ENCODE measurements around the gene FOXO3. TPM values are rescaled to one million over a fixed set of nuclear protein-coding genes. Genes with fewer than 3 reads are reported as not detected.

The FOXO3 gene
- total RNA-seq, 2 donors from 2014 or later, result 16.4 to 20.3 TPM

GRCh38 chr6:108723594-108723993, 162.9 kb downstream of the FOXO3 start:
- Histone ChIP-seq H3K4me1 (ENCODE audit: control insufficient read depth, insufficient read depth, low read length) (no peaks in the 10 kb centered on the region), H3K27ac (ENCODE audit: low read depth, low read length) (no peak overlapping the region), H3K4me3 (ENCODE audit: low read length) (no peak overlapping the region), H3K27me3 (ENCODE audit: control insufficient read depth, insufficient read depth, low read length, poor library complexity, severe bottlenecking) (no peaks in the 10 kb centered on the region), H3K9me3 (ENCODE audit: control insufficient read depth, low read length) (no peaks in the 10 kb centered on the region), H3K9ac (ENCODE audit: extremely low read depth, low read length, poor library complexity, severe bottlenecking) (no peak overlapping the region), H3K36me3 (ENCODE audit: control insufficient read depth, insufficient read depth, low read length) (no peaks in the 10 kb centered on the region)
- peaks cover 18% of the 10 kb centered on the region for H3K27me3 Mint-ChIP-seq (ENCODE audit: insufficient read depth)
- H3K36me3 Mint-ChIP-seq (ENCODE audit: low read depth), result no peaks in the 10 kb centered on the region
- H3K4me3 Mint-ChIP-seq, result no peak overlapping the region
- peaks cover 9% of the 10 kb centered on the region for H3K4me1 Mint-ChIP-seq
- peaks cover 15% of the 10 kb centered on the region for H3K9me3 Mint-ChIP-seq
- H3K27ac Mint-ChIP-seq, result no peak overlapping the region
- no peak for TF ChIP-seq CTCF (conservative IDR thresholded peaks at IDR 0.05)
- no CpG with 5 or more reads among the region's 1 CpG for WGBS, 2 experiments (ENCODE audit: insufficient coverage in 1 of 2, insufficient read length in 1 of 2)
- DNase-seq, result no peak

- no peak for DNase-seq
- H3K4me1 ChIP-seq (ENCODE audit: control insufficient read depth, insufficient read depth, low read length), result peaks cover 3% of the 10 kb centered on the region
- H3K27me3 ChIP-seq (ENCODE audit: control insufficient read depth, insufficient read depth, low read length, poor library complexity, severe bottlenecking), result peaks cover 18% of the 10 kb centered on the region
- no peaks in the 10 kb centered on the region for H3K36me3 ChIP-seq (ENCODE audit: control insufficient read depth, insufficient read depth, low read length)
- Mint-ChIP-seq H3K27ac (no peak overlapping the region), H3K36me3 (ENCODE audit: low read depth) (no peaks in the 10 kb centered on the region), H3K9me3 (peaks cover 15% of the 10 kb centered on the region), H3K4me1 (peaks cover 14% of the 10 kb centered on the region), H3K27me3 (ENCODE audit: insufficient read depth) (peaks cover 48% of the 10 kb centered on the region), H3K4me3 (no peak overlapping the region)
- no peaks in the 10 kb centered on the region for H3K9me3 ChIP-seq (ENCODE audit: control insufficient read depth, low read length)
- no peak overlapping the region for H3K9ac ChIP-seq (ENCODE audit: extremely low read depth, low read length, poor library complexity, severe bottlenecking)
- TF ChIP-seq CTCF (conservative IDR thresholded peaks at IDR 0.05), result no peak
- 96% methylated on average over 3 to 6 of the region's 7 CpGs for WGBS, 2 experiments (ENCODE audit: insufficient coverage in 1 of 2, insufficient read length in 1 of 2)
- no peak overlapping the region for H3K4me3 ChIP-seq (ENCODE audit: low read length)
- no peak overlapping the region for H3K27ac ChIP-seq (ENCODE audit: low read depth, low read length)
Measured at GRCh38 chr6:108726726-108727339, 166.1 kb downstream of the FOXO3 start.

DNA sequence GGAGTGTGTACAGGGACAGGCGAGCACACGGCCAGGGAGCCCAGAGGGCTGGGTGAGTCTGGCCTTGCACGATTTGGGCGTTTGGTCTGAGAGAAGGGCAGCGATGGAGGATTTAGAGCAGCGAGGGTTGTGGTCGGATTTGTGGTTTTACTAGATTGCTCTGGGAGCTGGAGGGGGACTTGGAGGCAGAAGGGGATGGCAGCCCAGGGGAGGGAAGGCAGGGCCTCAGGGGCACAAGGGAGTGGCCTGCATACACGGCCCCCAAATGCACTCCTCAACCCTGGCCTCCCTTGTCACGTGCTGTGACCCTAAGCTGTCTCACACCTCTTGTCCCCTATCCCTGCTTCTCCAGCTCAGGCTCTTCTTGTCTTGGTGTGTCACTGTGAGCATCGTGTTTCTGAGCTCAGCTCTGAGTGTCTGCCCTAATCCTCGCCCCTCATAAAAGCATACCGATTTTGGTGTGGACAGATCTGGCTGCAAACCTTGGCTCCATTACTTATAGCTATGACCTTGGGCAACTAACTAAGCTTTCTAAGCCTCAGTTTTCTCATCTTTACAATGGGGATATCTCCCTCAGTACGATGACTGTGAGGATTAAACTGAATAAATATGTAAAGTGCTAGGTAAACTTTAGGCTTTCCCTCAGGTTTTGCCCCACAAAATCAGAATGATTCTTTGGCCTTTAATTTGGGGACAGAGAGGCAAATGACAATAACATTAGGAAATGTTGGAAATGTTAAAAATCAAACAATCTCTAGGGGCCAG, 167.4 kb downstream of the FOXO3 start:
- Mint-ChIP-seq H3K9me3 (peaks cover 14% of the 10 kb centered on the region), H3K27me3 (ENCODE audit: insufficient read depth) (peaks cover 59% of the 10 kb centered on the region), H3K36me3 (ENCODE audit: low read depth) (no peaks in the 10 kb centered on the region), H3K4me3 (no peak overlapping the region), H3K27ac (no peak overlapping the region), H3K4me1 (peaks cover 21% of the 10 kb centered on the region)
- no peak for TF ChIP-seq CTCF (conservative IDR thresholded peaks at IDR 0.05)
- WGBS, 2 experiments (ENCODE audit: insufficient coverage in 1 of 2, insufficient read length in 1 of 2), result 78 to 89% methylated on average over 8 to 13 of the region's 13 CpGs
- Histone ChIP-seq H3K36me3 (ENCODE audit: control insufficient read depth, insufficient read depth, low read length) (no peaks in the 10 kb centered on the region), H3K9me3 (ENCODE audit: control insufficient read depth, low read length) (no peaks in the 10 kb centered on the region), H3K4me3 (ENCODE audit: low read length) (no peak overlapping the region), H3K27me3 (ENCODE audit: control insufficient read depth, insufficient read depth, low read length, poor library complexity, severe bottlenecking) (peaks cover 20% of the 10 kb centered on the region), H3K4me1 (ENCODE audit: control insufficient read depth, insufficient read depth, low read length) (peaks cover 3% of the 10 kb centered on the region), H3K9ac (ENCODE audit: extremely low read depth, low read length, poor library complexity, severe bottlenecking) (no peak overlapping the region), H3K27ac (ENCODE audit: low read depth, low read length) (no peak overlapping the region)
- DNase-seq, result peak; percentile 30
